Suprapubic skin (tissue), 4 donors: ENCODE results near the gene OR2C3. TPM values are rescaled to one million over a fixed set of nuclear protein-coding genes. Genes with fewer than 3 reads are reported as not detected.

ENCODE experiments used
- DNase-seq, 2 donors: peaks; one replicate each; pipeline ENCODE4 v3.0.0-alpha.2; 2019; ENCODE audit warnings: low spot score in 2 of 2
- H3K27ac ChIP-seq: fragments of 200-600 bp; sonication (generic); one replicate; pipeline ENCODE4 v1.5.1; 2019
- H3K27me3 ChIP-seq: fragments of 200-600 bp; sonication (generic); one replicate; pipeline ENCODE4 v1.5.1; 2019
- H3K36me3 ChIP-seq: fragments of 200-600 bp; sonication (generic); one replicate; pipeline ENCODE4 v1.5.1; 2019
- H3K4me1 ChIP-seq: fragments of 200-600 bp; sonication (generic); one replicate; pipeline ENCODE4 v1.5.1; 2019
- H3K4me3 ChIP-seq: fragments of 200-600 bp; sonication (generic); one replicate; pipeline ENCODE4 v1.5.1; 2019; ENCODE audit warnings: mild to moderate bottlenecking
- H3K9me3 ChIP-seq: fragments of 200-600 bp; sonication (generic); one replicate; pipeline ENCODE4 v1.5.1; 2019
- EP300 ChIP-seq: sonication (generic); formaldehyde crosslinking; IDR thresholded peaks from one replicate; pipeline ENCODE4 v1.6.1; 2017; ENCODE audit warnings: antibody characterized with exemption
- POLR2A ChIP-seq, 2 donors: fragments of 450-650 bp; IDR thresholded peaks; one replicate each; pipeline ENCODE4 v1.6.1; 2017; ENCODE audit warnings: antibody characterized with exemption in 2 of 2, mild to moderate bottlenecking in 2 of 2, moderate library complexity in 2 of 2
- POLR2AphosphoS5 ChIP-seq, 3 donors: sonication (generic); formaldehyde crosslinking; IDR thresholded peaks; one replicate each; pipeline ENCODE4 v1.6.1; 2017; ENCODE audit warnings: antibody characterized with exemption in 3 of 3
- WGBS: methylation state at CpG from one replicate; pipeline ENCODE4 v1.1.5; 2018; 5-methylcytosine and 5-hydroxymethylcytosine counted together
- total RNA-seq, 4 donors: library from RNA; depleted of rRNA; stranded (reverse); fragments of >200 nt; gene quantifications; one replicate each; pipeline ENCODE4 v1.1.0, GENCODE V29; 2016
- TF ChIP-seq, protein P1 (sequence below), 2 donors: fragments of 200-600 bp in 1 of 2; fragments of 450-650 bp in 1 of 2; sonication (generic) in 1 of 2; IDR thresholded peaks; one replicate each; pipeline ENCODE4 v1.5.1; 2016 to 2019; ENCODE audit warnings: antibody characterized with exemption in 2 of 2, mild to moderate bottlenecking in 1 of 2, moderate library complexity in 1 of 2

OR2C3 gene
- total RNA-seq, 4 donors from 2014 or later = not detected

GRCh38 chr1:247562198-247562597, 26.0 kb upstream of the OR2C3 start:
- H3K27me3 ChIP-seq = no peaks in the 10 kb centered on the region
- no peak for TF ChIP-seq POLR2AphosphoS5 (IDR thresholded peaks at IDR 0.05)
- TF ChIP-seq EP300 = no peak
- no peak for TF ChIP-seq POLR2A (IDR thresholded peaks at IDR 0.05)
- TF ChIP-seq, protein P1, sequence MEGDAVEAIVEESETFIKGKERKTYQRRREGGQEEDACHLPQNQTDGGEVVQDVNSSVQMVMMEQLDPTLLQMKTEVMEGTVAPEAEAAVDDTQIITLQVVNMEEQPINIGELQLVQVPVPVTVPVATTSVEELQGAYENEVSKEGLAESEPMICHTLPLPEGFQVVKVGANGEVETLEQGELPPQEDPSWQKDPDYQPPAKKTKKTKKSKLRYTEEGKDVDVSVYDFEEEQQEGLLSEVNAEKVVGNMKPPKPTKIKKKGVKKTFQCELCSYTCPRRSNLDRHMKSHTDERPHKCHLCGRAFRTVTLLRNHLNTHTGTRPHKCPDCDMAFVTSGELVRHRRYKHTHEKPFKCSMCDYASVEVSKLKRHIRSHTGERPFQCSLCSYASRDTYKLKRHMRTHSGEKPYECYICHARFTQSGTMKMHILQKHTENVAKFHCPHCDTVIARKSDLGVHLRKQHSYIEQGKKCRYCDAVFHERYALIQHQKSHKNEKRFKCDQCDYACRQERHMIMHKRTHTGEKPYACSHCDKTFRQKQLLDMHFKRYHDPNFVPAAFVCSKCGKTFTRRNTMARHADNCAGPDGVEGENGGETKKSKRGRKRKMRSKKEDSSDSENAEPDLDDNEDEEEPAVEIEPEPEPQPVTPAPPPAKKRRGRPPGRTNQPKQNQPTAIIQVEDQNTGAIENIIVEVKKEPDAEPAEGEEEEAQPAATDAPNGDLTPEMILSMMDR (IDR thresholded peaks at IDR 0.05) = no peak
- H3K36me3 ChIP-seq = no peaks in the 10 kb centered on the region
- no peaks in the 10 kb centered on the region for H3K4me1 ChIP-seq
- no peak overlapping the region for H3K27ac ChIP-seq
- no peaks in the 10 kb centered on the region for H3K9me3 ChIP-seq
- WGBS = 62% methylated on average over 9 of the region's 9 CpGs
- no peak overlapping the region for H3K4me3 ChIP-seq
- no peak for DNase-seq

GRCh38 chr1:247561711-247562110, 25.5 kb upstream of the OR2C3 start:
- WGBS = 61% methylated on average over 10 of the region's 10 CpGs
- Histone ChIP-seq H3K4me3 (no peak overlapping the region), H3K4me1 (no peaks in the 10 kb centered on the region), H3K36me3 (no peaks in the 10 kb centered on the region), H3K27me3 (no peaks in the 10 kb centered on the region), H3K9me3 (no peaks in the 10 kb centered on the region), H3K27ac (no peak overlapping the region)
- no peak for DNase-seq
- TF ChIP-seq POLR2AphosphoS5 (IDR thresholded peaks at IDR 0.05) (no peak), EP300 (no peak), POLR2A (IDR thresholded peaks at IDR 0.05) (no peak)
- TF ChIP-seq, protein P1 (IDR thresholded peaks at IDR 0.05) = no peak

DNA sequence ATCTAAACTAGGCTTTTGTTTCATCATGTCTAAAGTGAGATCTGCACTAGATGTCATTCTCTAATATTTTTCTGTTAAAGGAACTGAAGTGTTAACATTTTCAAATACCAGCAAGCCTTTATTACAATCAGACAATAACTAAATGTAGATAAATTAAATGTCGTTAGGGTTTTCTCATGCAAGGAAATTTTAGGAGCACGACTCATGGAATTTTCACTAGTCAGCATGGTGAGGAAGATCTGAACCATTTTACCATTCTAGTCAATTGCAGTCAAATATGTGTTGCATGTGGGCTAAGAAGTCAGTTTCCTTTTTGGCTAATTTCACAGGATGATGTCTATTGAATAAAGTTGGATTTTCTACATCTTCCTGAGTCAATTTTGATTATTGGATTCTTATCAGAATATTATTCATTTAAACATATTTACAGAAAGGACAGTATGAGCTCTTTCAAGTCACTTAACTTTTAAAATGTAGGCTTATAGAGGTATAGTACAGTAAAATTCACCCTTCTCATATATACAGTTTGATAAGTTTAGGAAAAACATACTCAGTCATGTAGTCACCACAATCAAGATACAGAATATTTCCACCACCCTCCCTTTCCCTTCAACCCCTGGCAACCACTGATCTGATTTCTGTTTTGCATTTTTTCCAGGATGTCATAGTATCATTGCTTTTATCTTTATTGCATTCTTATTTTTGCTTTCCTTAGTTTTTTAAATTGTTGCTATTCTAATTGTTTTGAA, 21.9 kb upstream of the OR2C3 start:
- H3K4me3 ChIP-seq = no peak overlapping the region
- DNase-seq = no peak
- TF ChIP-seq EP300 = no peak

DNA sequence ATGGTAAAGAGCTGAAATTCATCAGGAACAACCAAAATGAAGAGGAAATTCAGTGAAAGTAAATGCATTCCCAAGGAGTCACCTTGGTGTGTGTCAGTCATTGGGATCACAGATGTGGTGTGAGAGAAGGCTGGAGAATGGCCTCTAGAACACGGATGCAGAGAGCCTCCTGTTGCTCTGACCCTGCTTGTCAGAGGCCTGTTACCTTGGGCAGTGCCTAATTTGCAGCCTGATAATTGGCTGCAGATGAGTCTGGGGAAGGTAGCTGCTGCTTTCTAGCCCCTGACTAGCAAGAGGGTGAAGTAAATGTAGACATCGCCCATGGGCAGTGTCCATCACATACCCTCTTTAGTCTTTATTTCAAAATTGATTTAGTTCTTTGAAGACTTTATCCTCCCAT, 16.0 kb upstream of the OR2C3 start:
- DNase-seq = no peak
- WGBS = 62% methylated on average over 2 of the region's 2 CpGs
- H3K4me3 ChIP-seq = no peak overlapping the region
- no peak overlapping the region for H3K27ac ChIP-seq
- no peaks in the 10 kb centered on the region for H3K27me3 ChIP-seq
- no peaks in the 10 kb centered on the region for H3K4me1 ChIP-seq
- no peaks in the 10 kb centered on the region for H3K36me3 ChIP-seq
- no peaks in the 10 kb centered on the region for H3K9me3 ChIP-seq
- TF ChIP-seq EP300 = no peak
- no peak for TF ChIP-seq POLR2AphosphoS5 (IDR thresholded peaks at IDR 0.05)
- TF ChIP-seq POLR2A (IDR thresholded peaks at IDR 0.05) = no peak
- TF ChIP-seq, protein P1 (IDR thresholded peaks at IDR 0.05) = no peak

More for the DNA sequence above, 21.9 kb upstream of the OR2C3 start:
- H3K36me3 ChIP-seq = no peaks in the 10 kb centered on the region
- H3K4me1 ChIP-seq = no peaks in the 10 kb centered on the region
- WGBS = 76% methylated on average over 2 of the region's 2 CpGs
- no peak overlapping the region for H3K27ac ChIP-seq
- H3K27me3 ChIP-seq = no peaks in the 10 kb centered on the region
- H3K9me3 ChIP-seq = no peaks in the 10 kb centered on the region

GRCh38 chr1:247551721-247552120, 15.5 kb upstream of the OR2C3 start:
- no peaks in the 10 kb centered on the region for H3K9me3 ChIP-seq
- no peaks in the 10 kb centered on the region for H3K4me1 ChIP-seq
- no peak overlapping the region for H3K4me3 ChIP-seq
- 27% methylated on average over 1 of the region's 1 CpG for WGBS
- DNase-seq = no peak
- no peaks in the 10 kb centered on the region for H3K27me3 ChIP-seq
- H3K36me3 ChIP-seq = no peaks in the 10 kb centered on the region
- H3K27ac ChIP-seq = no peak overlapping the region
- TF ChIP-seq POLR2AphosphoS5 (IDR thresholded peaks at IDR 0.05) (no peak), EP300 (no peak), POLR2A (IDR thresholded peaks at IDR 0.05) (no peak)
- TF ChIP-seq, protein P1 (IDR thresholded peaks at IDR 0.05) = no peak

DNA sequence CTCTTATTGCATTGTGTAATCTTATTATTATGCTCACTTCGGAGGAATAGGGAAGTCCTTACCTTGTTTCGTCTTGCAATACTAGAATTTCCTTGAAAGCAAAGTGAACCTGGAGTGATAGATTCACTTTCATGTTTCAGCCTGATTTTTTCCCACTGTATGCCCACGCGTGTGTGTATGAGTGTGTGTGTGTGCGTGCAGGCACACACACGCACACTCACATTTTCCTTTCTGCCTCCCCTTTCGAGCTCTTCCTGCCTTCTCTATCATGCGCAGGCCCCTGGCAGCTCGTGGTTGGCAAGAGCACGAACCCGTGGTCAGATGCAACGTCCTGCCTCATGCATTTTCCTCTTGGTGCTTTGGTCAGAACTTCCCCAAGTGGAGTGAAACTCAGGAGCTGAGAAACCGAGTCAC, 12.5 kb upstream of the OR2C3 start, which contains the start of gene GCSAML:
GCSAML (plus strand) TSS at position 366 of the 414 bp plus-strand sequence. CDS start 58 bp downstream, outside the sequence.
- TF ChIP-seq POLR2AphosphoS5 (IDR thresholded peaks at IDR 0.05) = no peak
- no peak for TF ChIP-seq POLR2A (IDR thresholded peaks at IDR 0.05)
- TF ChIP-seq EP300 = no peak
- TF ChIP-seq, protein P1 (IDR thresholded peaks at IDR 0.05) = no peak
- WGBS = 79% methylated on average over 13 of the region's 13 CpGs
- H3K27me3 ChIP-seq = no peaks in the 10 kb centered on the region
- H3K4me3 ChIP-seq = no peak within 1 kb of the TSS
- H3K36me3 ChIP-seq = no peaks in the 10 kb centered on the region
- H3K27ac ChIP-seq = no peak within 1 kb of the TSS
- H3K4me1 ChIP-seq = no peaks in the 10 kb centered on the region
- DNase-seq = no peak
- H3K9me3 ChIP-seq = no peaks in the 10 kb centered on the region
